Hematopoietic multipotent progenitor cell treated with erythropoietin and hydrocortisone succinate and interleukin-3 and kit ligand, for 8 days (in vitro differentiated cells): ENCODE measurements around the gene SMARCA4.
A peak's percentile ranks its signal among the peaks of the same experiment; 100 is the strongest.
"Not testable (repeated sequence)": the region's sequence is repeated elsewhere in the genome, so short reads cannot be mapped to it uniquely, and the experiment has no call there.

Source experiments
- DNase-seq: peaks from one replicate; pipeline ENCODE4 v3.0.0-alpha.2; 2015

SMARCA4 gene

GRCh38 chr19:11041194-11041593 is 80.4 kb downstream of the SMARCA4 start:
- no peak for DNase-seq

- no peak for DNase-seq
These were observed 81.3 kb downstream of the SMARCA4 start for GRCh38 chr19:11041966-11042627.

- DNase-seq = no peak
These were observed 83.6 kb downstream of the SMARCA4 start for GRCh38 chr19:11044431-11044830.

- DNase-seq = no peak
These were observed 84.7 kb downstream of the SMARCA4 start for GRCh38 chr19:11045536-11045935.

- DNase-seq = no peak
These were observed 86.0 kb downstream of the SMARCA4 start for GRCh38 chr19:11046605-11047354.

- DNase-seq = no peak
These were observed 87.0 kb downstream of the SMARCA4 start for GRCh38 chr19:11047866-11048265.

- DNase-seq = no peak
These were observed 89.7 kb downstream of the SMARCA4 start for GRCh38 chr19:11050323-11051114.

- DNase-seq = no peak
These were observed 93.0 kb downstream of the SMARCA4 start for GRCh38 chr19:11053817-11054195.

GRCh38 chr19:11054200-11054599 is 93.4 kb downstream of the SMARCA4 start:
- DNase-seq = no peak

- DNase-seq = no peak
These were observed 93.8 kb downstream of the SMARCA4 start for GRCh38 chr19:11054628-11055027.

- DNase-seq = no peak
These were observed 97.6 kb downstream of the SMARCA4 start for GRCh38 chr19:11058246-11059030.

GRCh38 chr19:11059511-11060358 is 98.9 kb downstream of the SMARCA4 start:
- no peak for DNase-seq

- no peak for DNase-seq
These were observed 101.1 kb downstream of the SMARCA4 start for GRCh38 chr19:11061952-11062351.

- no peak for DNase-seq
These were observed 102.6 kb downstream of the SMARCA4 start for GRCh38 chr19:11063434-11063833.

- peak; percentile 66 for DNase-seq
These were observed 104.0 kb downstream of the SMARCA4 start for GRCh38 chr19:11064831-11065303.

- DNase-seq = no peak
These were observed 105.5 kb downstream of the SMARCA4 start for GRCh38 chr19:11066326-11066725.

GRCh38 chr19:11067356-11068113 is 106.7 kb downstream of the SMARCA4 start:
- no peak for DNase-seq

GRCh38 chr19:11069561-11069960 is 108.7 kb downstream of the SMARCA4 start:
- DNase-seq = no peak

- no peak for DNase-seq
These were observed 109.3 kb downstream of the SMARCA4 start for GRCh38 chr19:11070123-11070522.

GRCh38 chr19:11073568-11073967 is 112.7 kb downstream of the SMARCA4 start:
- no peak for DNase-seq

GRCh38 chr19:11076792-11077191 is 116.0 kb downstream of the SMARCA4 start:
- not testable (repeated sequence) for DNase-seq
